ENCODE results near the gene CD58.

The CD58 gene

DNA sequence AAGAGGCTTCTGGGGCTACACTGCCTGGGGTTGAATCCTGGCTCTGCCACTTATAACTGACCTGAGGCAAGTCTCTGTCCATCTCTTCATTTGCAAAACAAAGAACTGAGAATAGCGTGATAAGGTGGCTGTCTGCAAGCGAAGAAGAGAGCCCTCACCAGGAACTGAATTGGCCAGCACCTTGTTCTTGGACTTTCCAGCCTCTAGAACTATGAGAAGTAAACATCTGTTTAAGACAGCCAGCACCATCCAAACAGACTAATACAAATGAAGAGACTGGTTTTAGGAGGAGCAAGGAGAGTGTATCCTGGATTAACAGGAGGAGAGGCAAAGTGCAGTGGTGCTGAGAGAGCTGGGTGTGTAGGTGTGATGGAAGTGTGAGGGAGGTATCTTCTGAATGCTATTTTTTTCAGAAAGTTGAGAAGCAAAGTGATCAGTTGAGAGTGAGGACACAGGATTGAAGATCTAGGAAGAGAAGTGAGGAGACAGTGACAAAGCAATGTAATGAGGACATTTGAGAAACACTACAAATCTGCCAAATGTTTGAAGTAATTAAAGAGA is 59.3 kb downstream of the CD58 start:
- H3K9me3 ChIP-seq (ENCODE audit: control insufficient read depth, low read length), result no peaks in the 10 kb centered on the region
- peaks cover 58% of the 10 kb centered on the region for H3K4me1 ChIP-seq (ENCODE audit: control insufficient read depth, insufficient read depth, low read length, poor library complexity, severe bottlenecking)
- no peaks in the 10 kb centered on the region for H3K36me3 ChIP-seq (ENCODE audit: control insufficient read depth, insufficient read depth, low read length)
- no peak overlapping the region for H3K27ac ChIP-seq (ENCODE audit: insufficient read depth, low read length, poor library complexity, severe bottlenecking)
- H3K4me3 ChIP-seq (ENCODE audit: insufficient read depth, low read depth, low read length, poor library complexity, severe bottlenecking), result no peak overlapping the region
- DNase-seq, result no peak
- H3K27me3 ChIP-seq (replicated peaks; ENCODE audit: control insufficient read depth, insufficient read depth, low read length, poor library complexity, severe bottlenecking), result no peaks in the 10 kb centered on the region

DNA sequence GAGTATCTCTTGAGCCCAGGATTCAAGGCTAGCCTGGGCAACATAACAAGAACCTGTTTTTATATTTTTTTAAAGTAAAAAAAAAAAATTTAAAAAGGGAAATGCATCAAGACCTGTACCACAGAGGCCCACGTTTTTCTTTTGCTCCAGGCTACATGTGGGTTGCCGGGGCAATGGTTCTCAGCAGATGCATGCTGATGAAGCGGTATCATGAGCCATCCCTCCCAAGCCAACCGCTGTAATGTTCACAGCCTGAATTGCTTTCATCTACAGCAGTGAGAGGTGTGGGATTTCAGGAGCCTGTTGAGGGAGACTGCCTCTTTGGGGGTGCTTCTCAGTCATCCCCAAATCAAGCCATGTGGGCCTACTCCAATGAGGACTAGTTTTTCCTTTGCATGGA is 60.5 kb downstream of the CD58 start:
- peaks cover 51% of the 10 kb centered on the region for H3K4me1 ChIP-seq (ENCODE audit: control insufficient read depth, insufficient read depth, low read length, poor library complexity, severe bottlenecking)
- no peak overlapping the region for H3K27ac ChIP-seq (ENCODE audit: insufficient read depth, low read length, poor library complexity, severe bottlenecking)
- H3K9me3 ChIP-seq (ENCODE audit: control insufficient read depth, low read length), result no peaks in the 10 kb centered on the region
- DNase-seq, result no peak
- H3K36me3 ChIP-seq (ENCODE audit: control insufficient read depth, insufficient read depth, low read length), result no peaks in the 10 kb centered on the region
- no peaks in the 10 kb centered on the region for H3K27me3 ChIP-seq (replicated peaks; ENCODE audit: control insufficient read depth, insufficient read depth, low read length, poor library complexity, severe bottlenecking)
- no peak overlapping the region for H3K4me3 ChIP-seq (ENCODE audit: insufficient read depth, low read depth, low read length, poor library complexity, severe bottlenecking)

DNA sequence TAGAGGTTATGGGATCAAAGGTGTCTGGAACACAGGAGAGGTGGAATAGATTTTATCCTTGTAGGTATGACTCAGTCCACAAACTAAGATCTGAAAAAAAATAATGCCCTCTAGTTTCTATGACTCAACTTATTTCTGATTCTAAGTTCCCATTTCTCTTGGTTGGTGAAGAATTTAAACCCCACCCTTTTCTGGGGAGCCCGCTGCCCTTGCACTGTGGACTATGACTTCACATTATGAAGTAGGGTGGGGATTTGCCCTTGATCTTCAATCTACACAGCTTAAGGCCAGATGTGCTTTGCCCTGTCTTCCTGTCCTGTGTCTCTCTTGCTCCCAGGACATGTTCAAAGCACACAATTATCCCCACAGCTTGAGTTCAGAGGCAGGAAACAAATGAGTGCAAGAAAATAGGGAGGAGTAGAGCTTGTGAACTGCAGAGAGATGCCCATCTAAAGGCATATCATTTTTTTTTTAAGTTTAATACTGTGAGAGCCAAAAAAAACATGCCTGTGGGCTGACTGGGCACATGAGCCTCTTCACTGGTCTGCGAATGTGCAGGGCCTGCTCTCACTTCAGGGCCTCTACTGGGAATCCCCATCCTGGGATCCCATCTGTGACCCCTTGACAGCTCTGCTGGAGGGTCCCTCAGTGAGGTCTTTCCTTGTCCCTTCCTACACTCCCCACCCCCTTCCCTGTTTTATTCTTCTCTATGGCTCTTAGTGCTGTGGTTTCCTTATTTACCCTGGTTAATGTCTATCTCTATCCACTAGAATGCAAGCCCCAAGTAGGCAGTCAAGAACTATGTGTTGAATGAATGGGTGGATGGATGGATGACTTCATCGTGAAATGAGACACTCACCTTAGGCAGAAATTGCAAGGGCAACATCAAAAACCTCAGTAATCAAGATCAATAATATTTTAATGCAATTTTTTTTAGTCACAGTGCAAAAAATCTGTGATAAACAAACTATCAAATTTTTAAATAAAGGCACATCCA is 61.5 kb downstream of the CD58 start:
- peaks cover 47% of the 10 kb centered on the region for H3K4me1 ChIP-seq (ENCODE audit: control insufficient read depth, insufficient read depth, low read length, poor library complexity, severe bottlenecking)

DNA sequence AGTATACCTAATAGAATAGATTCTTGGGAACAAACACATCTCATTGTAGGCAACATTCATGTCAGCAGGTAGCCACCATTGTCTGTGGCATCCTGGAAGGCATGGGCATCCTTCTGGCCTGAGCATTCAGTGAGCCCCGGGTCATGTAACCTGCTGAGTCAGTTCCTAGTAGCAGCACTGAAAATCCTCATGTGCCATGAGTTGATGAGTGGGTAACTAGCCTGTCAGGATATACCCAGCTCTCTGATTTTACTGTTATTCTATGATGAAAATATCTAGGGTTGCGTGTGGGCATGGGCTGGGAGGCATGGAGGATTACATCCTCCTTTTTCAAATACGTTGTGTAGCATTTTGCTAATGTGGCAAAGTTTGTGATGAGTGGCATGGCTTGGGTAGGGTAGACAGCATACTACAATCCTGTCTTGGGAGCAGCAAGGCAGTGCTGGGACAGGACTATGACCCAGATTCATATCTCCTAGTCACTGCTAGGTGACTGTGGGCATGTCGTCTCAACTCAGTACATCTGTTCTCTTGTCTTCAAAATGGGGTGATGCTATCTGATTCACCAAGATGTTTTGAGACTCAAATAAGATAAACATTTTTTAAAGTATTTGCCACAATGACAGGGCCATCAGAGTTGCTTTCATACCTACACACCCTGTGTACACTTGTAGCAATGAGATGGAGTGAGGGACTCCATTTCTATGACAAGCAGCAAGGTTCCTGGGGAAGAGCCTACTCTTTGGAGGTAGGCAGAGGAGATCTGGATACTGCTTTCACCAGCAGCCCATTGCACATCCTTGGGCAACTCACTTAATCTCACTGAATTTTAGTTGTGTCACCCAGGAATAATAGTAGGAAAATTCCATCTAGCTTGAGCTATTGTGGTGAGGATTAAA is 62.5 kb downstream of the CD58 start:
- Histone ChIP-seq H3K27ac (ENCODE audit: insufficient read depth, low read length, poor library complexity, severe bottlenecking) (peak overlapping the region; percentile 38), H3K4me1 (ENCODE audit: control insufficient read depth, insufficient read depth, low read length, poor library complexity, severe bottlenecking) (peaks cover 47% of the 10 kb centered on the region), H3K4me3 (ENCODE audit: insufficient read depth, low read depth, low read length, poor library complexity, severe bottlenecking) (no peak overlapping the region), H3K27me3 (replicated peaks; ENCODE audit: control insufficient read depth, insufficient read depth, low read length, poor library complexity, severe bottlenecking) (no peaks in the 10 kb centered on the region), H3K9me3 (ENCODE audit: control insufficient read depth, low read length) (no peaks in the 10 kb centered on the region), H3K36me3 (ENCODE audit: control insufficient read depth, insufficient read depth, low read length) (no peaks in the 10 kb centered on the region)
- no peak for DNase-seq

More for the DNA sequence above, 61.5 kb downstream of the CD58 start:
- DNase-seq, result no peak
- Histone ChIP-seq H3K4me3 (ENCODE audit: insufficient read depth, low read depth, low read length, poor library complexity, severe bottlenecking) (no peak overlapping the region), H3K27me3 (replicated peaks; ENCODE audit: control insufficient read depth, insufficient read depth, low read length, poor library complexity, severe bottlenecking) (no peaks in the 10 kb centered on the region), H3K27ac (ENCODE audit: insufficient read depth, low read length, poor library complexity, severe bottlenecking) (peak overlapping the region; percentile 38), H3K9me3 (ENCODE audit: control insufficient read depth, low read length) (no peaks in the 10 kb centered on the region), H3K36me3 (ENCODE audit: control insufficient read depth, insufficient read depth, low read length) (no peaks in the 10 kb centered on the region)

DNA sequence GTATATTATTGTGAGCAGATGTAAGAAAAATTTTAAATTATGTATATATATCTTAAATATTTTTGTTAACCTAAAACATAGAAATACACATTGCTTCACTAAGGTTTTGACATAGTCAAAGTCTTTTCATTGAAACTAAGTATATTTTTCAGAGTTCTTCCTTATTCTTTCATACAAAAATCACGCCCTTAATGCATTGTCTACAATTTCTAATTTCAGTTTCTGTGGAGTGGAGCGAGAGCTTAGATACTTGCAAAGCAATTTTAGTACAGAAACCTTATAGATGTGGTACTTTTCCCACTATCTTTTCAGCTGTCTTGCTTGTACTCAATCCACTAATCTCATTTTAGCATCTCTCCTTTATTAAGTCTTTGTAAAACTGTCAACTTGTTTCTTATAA is 63.2 kb downstream of the CD58 start:
- no peak for DNase-seq
- Histone ChIP-seq H3K27ac (ENCODE audit: insufficient read depth, low read length, poor library complexity, severe bottlenecking) (no peak overlapping the region), H3K27me3 (replicated peaks; ENCODE audit: control insufficient read depth, insufficient read depth, low read length, poor library complexity, severe bottlenecking) (no peaks in the 10 kb centered on the region), H3K4me3 (ENCODE audit: insufficient read depth, low read depth, low read length, poor library complexity, severe bottlenecking) (no peak overlapping the region), H3K9me3 (ENCODE audit: control insufficient read depth, low read length) (no peaks in the 10 kb centered on the region), H3K36me3 (ENCODE audit: control insufficient read depth, insufficient read depth, low read length) (no peaks in the 10 kb centered on the region), H3K4me1 (ENCODE audit: control insufficient read depth, insufficient read depth, low read length, poor library complexity, severe bottlenecking) (peaks cover 45% of the 10 kb centered on the region)

DNA sequence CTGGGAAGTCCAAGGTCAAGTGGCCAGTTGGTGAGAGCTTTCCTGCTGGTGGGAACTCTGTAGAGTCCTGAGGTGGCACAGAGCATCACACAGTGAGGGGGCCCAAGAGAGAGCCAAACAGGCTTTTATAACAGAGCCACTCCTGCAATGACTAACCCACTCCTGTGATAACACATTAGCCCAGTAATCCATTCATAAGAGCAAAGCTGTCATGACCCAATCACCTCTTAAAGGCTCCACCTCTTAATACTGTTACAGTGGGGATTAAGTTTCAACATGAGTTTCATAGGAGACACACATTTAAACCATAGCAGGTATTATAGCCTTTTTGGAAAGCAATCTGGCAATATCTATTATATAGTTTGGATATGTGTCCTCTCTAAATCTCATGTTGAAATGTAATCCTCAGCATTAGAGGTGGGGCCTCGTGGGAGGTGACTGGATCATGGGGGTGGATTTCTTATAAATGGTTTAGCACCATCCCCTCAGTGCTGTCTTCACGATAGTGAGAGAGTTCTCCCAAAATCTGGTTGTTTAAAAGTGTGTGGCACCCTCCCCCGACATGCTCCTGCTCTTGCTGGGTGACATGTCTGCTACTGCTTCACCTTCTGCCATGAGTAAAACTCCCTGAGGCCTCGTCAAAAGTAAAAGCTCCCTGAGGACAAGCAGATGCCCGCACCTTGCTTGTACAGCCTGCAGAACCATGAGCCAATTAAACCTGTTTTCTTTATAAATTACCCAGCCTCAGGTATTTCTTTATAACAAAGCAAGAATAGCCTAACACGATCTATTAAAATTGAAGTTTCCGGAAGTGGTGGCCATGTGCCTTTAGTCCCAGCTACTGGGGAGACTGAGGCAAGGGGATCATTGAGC is 64.5 kb downstream of the CD58 start:
- Histone ChIP-seq H3K4me1 (ENCODE audit: control insufficient read depth, insufficient read depth, low read length, poor library complexity, severe bottlenecking) (peaks cover 45% of the 10 kb centered on the region), H3K4me3 (ENCODE audit: insufficient read depth, low read depth, low read length, poor library complexity, severe bottlenecking) (no peak overlapping the region), H3K27ac (ENCODE audit: insufficient read depth, low read length, poor library complexity, severe bottlenecking) (no peak overlapping the region), H3K36me3 (ENCODE audit: control insufficient read depth, insufficient read depth, low read length) (no peaks in the 10 kb centered on the region), H3K27me3 (replicated peaks; ENCODE audit: control insufficient read depth, insufficient read depth, low read length, poor library complexity, severe bottlenecking) (no peaks in the 10 kb centered on the region), H3K9me3 (ENCODE audit: control insufficient read depth, low read length) (no peaks in the 10 kb centered on the region)
- DNase-seq, result no peak

DNA sequence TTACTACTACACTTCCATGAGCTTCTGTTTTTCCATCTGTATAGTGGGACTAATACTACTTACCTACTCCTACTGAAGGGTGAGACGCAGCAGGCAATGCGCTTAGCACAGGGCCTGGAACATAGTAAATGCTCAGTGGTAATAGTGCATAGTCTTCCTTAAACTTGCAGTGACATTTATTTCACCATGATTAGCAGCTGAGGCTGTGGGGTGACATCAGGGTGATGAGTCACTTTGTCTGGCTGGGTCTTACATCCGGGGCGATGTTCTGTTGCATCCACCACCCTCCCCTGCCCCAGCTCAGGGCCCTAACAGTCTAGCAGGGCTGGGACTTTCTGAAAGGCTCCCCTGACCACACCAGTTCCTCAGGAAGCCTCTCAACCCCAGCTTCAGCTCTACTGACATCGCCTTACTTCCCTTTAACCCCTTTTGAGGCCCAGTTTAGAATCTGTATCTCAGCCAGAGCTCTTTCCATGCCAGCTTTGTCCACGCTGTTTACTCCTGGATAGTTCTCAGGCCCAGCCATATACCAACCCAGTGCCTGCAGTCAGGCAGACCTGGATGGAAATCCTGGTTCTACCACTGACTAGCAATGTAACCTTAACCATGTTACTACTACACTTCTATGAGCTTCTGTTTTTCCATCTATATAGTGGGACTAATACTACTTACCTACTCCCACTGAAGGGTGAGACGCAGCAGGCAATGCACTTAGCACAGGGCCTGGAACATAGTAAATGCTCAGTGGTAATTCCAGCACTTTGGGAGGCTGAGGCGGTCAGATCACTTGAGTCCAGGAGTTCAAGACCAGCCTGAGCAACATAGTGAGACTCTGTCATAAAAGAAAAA is 66.3 kb downstream of the CD58 start:
- no peaks in the 10 kb centered on the region for H3K9me3 ChIP-seq (ENCODE audit: control insufficient read depth, low read length)
- H3K27ac ChIP-seq (ENCODE audit: insufficient read depth, low read length, poor library complexity, severe bottlenecking), result peak overlapping the region; percentile 89
- H3K36me3 ChIP-seq (ENCODE audit: control insufficient read depth, insufficient read depth, low read length), result no peaks in the 10 kb centered on the region
- H3K27me3 ChIP-seq (replicated peaks; ENCODE audit: control insufficient read depth, insufficient read depth, low read length, poor library complexity, severe bottlenecking), result no peaks in the 10 kb centered on the region
- H3K4me1 ChIP-seq (ENCODE audit: control insufficient read depth, insufficient read depth, low read length, poor library complexity, severe bottlenecking), result peaks cover 41% of the 10 kb centered on the region
- peak overlapping the region; percentile 30 for H3K4me3 ChIP-seq (ENCODE audit: insufficient read depth, low read depth, low read length, poor library complexity, severe bottlenecking)
- DNase-seq, result peak; percentile 82 to 89 (median 84)

DNA sequence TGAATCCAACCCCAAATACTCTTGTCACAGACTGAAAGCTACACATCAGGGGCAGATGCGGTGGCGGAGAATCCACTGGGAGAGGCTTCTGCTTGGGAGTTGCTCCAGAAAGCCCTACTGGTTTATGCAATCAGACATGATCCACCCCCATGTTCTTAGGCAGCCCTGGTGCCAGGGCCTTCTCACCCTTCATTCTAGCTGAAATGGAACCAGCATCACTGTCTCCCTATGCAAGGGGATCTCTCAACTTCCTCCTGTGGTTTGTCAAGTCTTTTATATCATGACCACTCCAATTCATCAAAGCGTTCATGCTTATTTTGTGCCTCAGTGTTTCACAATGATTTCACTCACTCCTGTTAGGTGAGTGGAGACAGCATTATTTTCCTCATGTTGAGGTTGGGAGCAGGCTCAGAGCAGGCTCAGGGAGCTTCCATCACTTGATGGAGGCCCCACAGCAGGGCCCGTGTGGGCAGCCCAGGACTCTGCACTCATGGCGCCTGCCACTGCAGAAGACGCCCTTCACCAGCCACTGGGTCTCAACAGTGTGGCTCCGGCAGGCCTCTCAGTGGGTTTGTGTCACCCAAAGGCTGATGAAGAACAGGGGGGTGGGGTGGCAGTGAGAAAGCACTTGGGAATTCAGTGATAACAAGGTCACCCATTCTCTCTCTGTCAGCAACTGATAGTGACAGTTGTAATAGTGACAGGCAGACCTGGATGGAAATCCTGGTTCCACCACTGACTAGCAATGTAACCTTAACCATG is 67.1 kb downstream of the CD58 start:
- DNase-seq, result no peak
- Histone ChIP-seq H3K4me3 (ENCODE audit: insufficient read depth, low read depth, low read length, poor library complexity, severe bottlenecking) (peak overlapping the region; percentile 15), H3K27ac (ENCODE audit: insufficient read depth, low read length, poor library complexity, severe bottlenecking) (peak overlapping the region; percentile 89)

More for the DNA sequence above, 67.1 kb downstream of the CD58 start:
- H3K4me1 ChIP-seq (ENCODE audit: control insufficient read depth, insufficient read depth, low read length, poor library complexity, severe bottlenecking), result peaks cover 34% of the 10 kb centered on the region
- no peaks in the 10 kb centered on the region for H3K27me3 ChIP-seq (replicated peaks; ENCODE audit: control insufficient read depth, insufficient read depth, low read length, poor library complexity, severe bottlenecking)
- no peaks in the 10 kb centered on the region for H3K36me3 ChIP-seq (ENCODE audit: control insufficient read depth, insufficient read depth, low read length)
- no peaks in the 10 kb centered on the region for H3K9me3 ChIP-seq (ENCODE audit: control insufficient read depth, low read length)
